Anterior cingulate cortex (tissue), 58 donors: ENCODE data around the gene FN1.
"Not testable (repeated sequence)": the region's sequence is repeated elsewhere in the genome, so short reads cannot be mapped to it uniquely, and the experiment has no call there.

Experiments used
- DNase-seq, 58 donors: peaks; one replicate each; lab custom pipeline; 2025; lab: John Stamatoyannopoulos, UW

FN1 gene

GRCh38 chr2:215410181-215410931, 25.5 kb downstream of the FN1 start:
- not testable (repeated sequence) for DNase-seq

GRCh38 chr2:215409331-215410127, 26.3 kb downstream of the FN1 start:
- DNase-seq, result no peak

- DNase-seq, result not testable (repeated sequence)
Measured at GRCh38 chr2:215408441-215408840, 27.4 kb downstream of the FN1 start.

GRCh38 chr2:215407590-215408264, 28.1 kb downstream of the FN1 start:
- no peak for DNase-seq

GRCh38 chr2:215407061-215407460, 28.8 kb downstream of the FN1 start:
- no peak for DNase-seq

- DNase-seq, result no peak
Measured at GRCh38 chr2:215405722-215406581, 29.9 kb downstream of the FN1 start.

- DNase-seq, result no peak
Measured at GRCh38 chr2:215404348-215405012, 31.4 kb downstream of the FN1 start.

GRCh38 chr2:215403441-215404347, 32.2 kb downstream of the FN1 start:
- no peak for DNase-seq

- no peak for DNase-seq
Measured at GRCh38 chr2:215401896-215402379, 33.9 kb downstream of the FN1 start.

GRCh38 chr2:215399067-215399716, 36.7 kb downstream of the FN1 start:
- no peak for DNase-seq

- no peak for DNase-seq
Measured at GRCh38 chr2:215397632-215398341, 38.1 kb downstream of the FN1 start.

GRCh38 chr2:215396595-215397313, 39.1 kb downstream of the FN1 start:
- DNase-seq, result no peak

- no peak for DNase-seq
Measured at GRCh38 chr2:215395687-215396460, 40.0 kb downstream of the FN1 start.

GRCh38 chr2:215394102-215394805, 41.6 kb downstream of the FN1 start:
- no peak for DNase-seq

GRCh38 chr2:215392687-215393270, 43.1 kb downstream of the FN1 start:
- DNase-seq, result no peak
